ENCODE measurements around the gene KLRD1.

GRCh38 chr12:10354071-10354470 is 46.4 kb downstream of the KLRD1 start:
- TF ChIP-seq PATZ1 (CRISPR knock-in tag; IDR thresholded peaks at IDR 0.05; ENCODE audit: borderline replicate concordance) (no peak), ZNF8 (CRISPR knock-in tag; IDR thresholded peaks at IDR 0.05) (no peak), ZNF70 (CRISPR knock-in tag; IDR thresholded peaks at IDR 0.05) (no peak), SNAI2 (CRISPR knock-in tag; IDR thresholded peaks at IDR 0.05) (no peak)
